Neural cell (in vitro differentiated cells): ENCODE measurements around the gene RABEPK. TPM values are rescaled to one million over a fixed set of nuclear protein-coding genes. Genes with fewer than 3 reads are reported as not detected.
"Not testable (repeated sequence)": the region's sequence is repeated elsewhere in the genome, so short reads cannot be mapped to it uniquely, and the experiment has no call there.

Source experiments
- H2AFZ ChIP-seq: fragments of 200-600, 300-800 bp; sonication (generic), shearing (Covaris generic); 2 replicates; pipeline ENCODE4 v1.6.0; 2014; ENCODE audit warnings: low read depth, mild to moderate bottlenecking, antibody characterized with exemption, low read length, moderate library complexity
- H3F3A ChIP-seq: fragments of 200-600 bp; shearing (Covaris generic); 2 replicates; pipeline ENCODE4 v1.6.1; 2016; ENCODE audit warnings: mild to moderate bottlenecking, moderate library complexity, mixed read lengths, antibody characterized with exemption, low read length; ENCODE audit not compliant: insufficient read depth, poor library complexity, severe bottlenecking
- H3K27ac ChIP-seq: fragments of 200-600, 300-800 bp; sonication (generic), shearing (Covaris generic); 2 replicates; pipeline ENCODE4 v1.5.1; 2014; ENCODE audit warnings: mild to moderate bottlenecking, low read length, moderate library complexity
- H3K27me3 ChIP-seq: fragments of 300-800, 200-600 bp; sonication (generic), shearing (Covaris generic); 2 replicates; pipeline ENCODE4 v1.6.0; 2014; ENCODE audit warnings: mild to moderate bottlenecking, low read depth, low read length, moderate library complexity; ENCODE audit not compliant: insufficient read depth
- H3K36me3 ChIP-seq: fragments of 300-800, 200-600 bp; sonication (generic), shearing (Covaris generic); 2 replicates; pipeline ENCODE4 v1.5.1; 2014; ENCODE audit warnings: mild to moderate bottlenecking, antibody characterized with exemption, low read length, moderate library complexity; ENCODE audit not compliant: insufficient read depth
- H3K4me2 ChIP-seq: fragments of 300-800, 200-600 bp; sonication (generic), shearing (Covaris generic); 2 replicates; pipeline ENCODE4 v1.6.0; 2014; ENCODE audit warnings: mild to moderate bottlenecking, low read length
- H3K4me3 ChIP-seq: fragments of 300-800, 200-600 bp; sonication (generic), shearing (Covaris generic); 2 replicates; pipeline ENCODE4 v1.5.1; 2014; ENCODE audit warnings: mild to moderate bottlenecking, low read length, moderate library complexity
- H3K79me2 ChIP-seq: fragments of 200-600 bp; shearing (Covaris generic); replicated peaks from 2 replicates; pipeline ENCODE4 v1.6.0; 2014; ENCODE audit warnings: mild to moderate bottlenecking, low read length, moderate library complexity; ENCODE audit not compliant: insufficient read depth
- H3K9ac ChIP-seq: fragments of 300-800, 200-600 bp; sonication (generic), shearing (Covaris generic); 2 replicates; pipeline ENCODE4 v1.6.1; 2016; ENCODE audit warnings: mild to moderate bottlenecking, low read length, mixed read lengths
- H3K9me2 ChIP-seq: fragments of 200-600 bp; shearing (Covaris generic); 2 replicates; pipeline ENCODE4 v1.6.1; 2016; ENCODE audit warnings: mild to moderate bottlenecking, low read length, mixed read lengths; ENCODE audit not compliant: insufficient read depth
- H3K9me3 ChIP-seq: fragments of 200-600, 300-800 bp; sonication (generic), shearing (Covaris generic); 2 replicates; pipeline ENCODE4 v1.6.1; 2016; ENCODE audit warnings: mild to moderate bottlenecking, mixed run types, low read length, moderate library complexity, mixed read lengths
- H4K20me1 ChIP-seq: fragments of 200-600 bp; shearing (Covaris generic); 2 replicates; pipeline ENCODE4 v1.6.1; 2016; ENCODE audit warnings: mild to moderate bottlenecking, mixed run types; ENCODE audit not compliant: insufficient read depth
- CTCF ChIP-seq: fragments of 450-650 bp; IDR thresholded peaks from 2 replicates; pipeline ENCODE4 v1.5.1; 2014; ENCODE audit warnings: antibody characterized with exemption, mild to moderate bottlenecking, moderate library complexity; ENCODE audit not compliant: poor library complexity, severe bottlenecking
- EP300 ChIP-seq: fragments of 450-650 bp; conservative IDR thresholded peaks from 2 replicates; pipeline ENCODE4 v1.6.1; 2014; ENCODE audit warnings: antibody characterized with exemption, mild to moderate bottlenecking, moderate library complexity; ENCODE audit not compliant: poor library complexity, severe bottlenecking
- MXI1 ChIP-seq: fragments of 450-650 bp; conservative IDR thresholded peaks from 2 replicates; pipeline ENCODE4 v1.6.1; 2014; ENCODE audit warnings: antibody characterized with exemption, mild to moderate bottlenecking; ENCODE audit not compliant: poor library complexity, severe bottlenecking
- POLR2AphosphoS5 ChIP-seq: IDR thresholded peaks from 2 replicates; pipeline ENCODE4 v1.6.1; 2012
- RAD21 ChIP-seq: fragments of 450-650 bp; conservative IDR thresholded peaks from 2 replicates; pipeline ENCODE4 v1.6.1; 2014; ENCODE audit warnings: antibody characterized with exemption, mild to moderate bottlenecking, moderate library complexity
- REST ChIP-seq: IDR thresholded peaks from 2 replicates; pipeline ENCODE4 v1.6.1; 2012; ENCODE audit warnings: borderline replicate concordance
- SMC3 ChIP-seq: fragments of 450-650 bp; conservative IDR thresholded peaks from 2 replicates; pipeline ENCODE4 v1.6.1; 2014; ENCODE audit warnings: antibody characterized with exemption, mild to moderate bottlenecking, moderate library complexity; ENCODE audit not compliant: poor library complexity
- TAF1 ChIP-seq: IDR thresholded peaks from 2 replicates; pipeline ENCODE4 v1.6.1; 2012; ENCODE audit warnings: low read depth
- polyA plus RNA-seq: library from polyadenylated mRNA; depleted of rRNA; stranded (reverse); fragments of >200 nt; gene quantifications from 2 replicates; pipeline ENCODE4 v1.2.3, GENCODE V29; 2014

RABEPK gene
- polyA plus RNA-seq, 1 donor from 2014 or later: 58.2 TPM

- H3K4me2 ChIP-seq: no peak overlapping the region
- no peak overlapping the region for H2AFZ ChIP-seq
- no peaks in the 10 kb centered on the region for H3K27me3 ChIP-seq
- H3K9me2 ChIP-seq: no peaks in the 10 kb centered on the region
- no peak overlapping the region for H3K4me3 ChIP-seq
- no peaks in the 10 kb centered on the region for H3K9me3 ChIP-seq
- no peak overlapping the region for H3K27ac ChIP-seq
- no peak overlapping the region for H3K9ac ChIP-seq
- TF ChIP-seq EP300 (no peak), CTCF (no peak)
- peaks cover 63% of the 10 kb centered on the region for H3K79me2 ChIP-seq
- H3K36me3 ChIP-seq: no peaks in the 10 kb centered on the region
- H3F3A ChIP-seq: no peaks in the 10 kb centered on the region
- H4K20me1 ChIP-seq: no peaks in the 10 kb centered on the region
Measured at GRCh38 chr9:125177888-125178287, 22.5 kb upstream of the RABEPK start.

GRCh38 chr9:125179776-125180175 lies 20.6 kb upstream of the RABEPK start:
- not testable (repeated sequence) for H4K20me1 ChIP-seq, H3F3A ChIP-seq, H3K4me3 ChIP-seq, H3K36me3 ChIP-seq, H3K9ac ChIP-seq, H3K9me3 ChIP-seq, H3K27ac ChIP-seq, H2AFZ ChIP-seq, H3K9me2 ChIP-seq, H3K27me3 ChIP-seq, H3K4me2 ChIP-seq
- peaks cover 71% of the 10 kb centered on the region for H3K79me2 ChIP-seq

GRCh38 chr9:125180876-125181275 lies 19.5 kb upstream of the RABEPK start:
- H3K36me3 ChIP-seq: no peaks in the 10 kb centered on the region
- no peak for TF ChIP-seq MXI1
- H3K27ac ChIP-seq: no peak overlapping the region
- peaks cover 73% of the 10 kb centered on the region for H3K79me2 ChIP-seq
- no peak overlapping the region for H2AFZ ChIP-seq
- no peak overlapping the region for H3K9ac ChIP-seq
- H3F3A ChIP-seq: no peaks in the 10 kb centered on the region
- no peaks in the 10 kb centered on the region for H4K20me1 ChIP-seq
- no peak overlapping the region for H3K4me3 ChIP-seq
- H3K9me3 ChIP-seq: no peaks in the 10 kb centered on the region
- no peaks in the 10 kb centered on the region for H3K27me3 ChIP-seq
- H3K9me2 ChIP-seq: no peaks in the 10 kb centered on the region
- no peak overlapping the region for H3K4me2 ChIP-seq

GRCh38 chr9:125181756-125182155 lies 18.6 kb upstream of the RABEPK start:
- H3K4me3 ChIP-seq, H3F3A ChIP-seq, H3K27me3 ChIP-seq, H4K20me1 ChIP-seq, H3K4me2 ChIP-seq, H3K36me3 ChIP-seq, H3K9ac ChIP-seq, H3K9me2 ChIP-seq, H2AFZ ChIP-seq, H3K9me3 ChIP-seq, H3K27ac ChIP-seq: not testable (repeated sequence)
- H3K79me2 ChIP-seq: peaks cover 75% of the 10 kb centered on the region

GRCh38 chr9:125183054-125183453 lies 17.3 kb upstream of the RABEPK start:
- Histone ChIP-seq H3K9me3 (no peaks in the 10 kb centered on the region), H3K4me2 (no peak overlapping the region), H3K9me2 (no peaks in the 10 kb centered on the region), H3K36me3 (no peaks in the 10 kb centered on the region), H3K27me3 (no peaks in the 10 kb centered on the region), H2AFZ (no peak overlapping the region), H3K27ac (no peak overlapping the region), H3K4me3 (no peak overlapping the region), H3K9ac (no peak overlapping the region), H3K79me2 (peaks cover 79% of the 10 kb centered on the region), H4K20me1 (no peaks in the 10 kb centered on the region), H3F3A (no peaks in the 10 kb centered on the region)
- TF ChIP-seq REST (no peak), CTCF (no peak), EP300 (no peak), SMC3 (no peak), MXI1 (no peak), TAF1 (no peak), RAD21 (no peak), POLR2AphosphoS5 (no peak)
